GM18873 (cell line): Measurements from ENCODE around the gene GRK6.
"Not testable (repeated sequence)": the region's sequence is repeated elsewhere in the genome, so short reads cannot be mapped to it uniquely, and the experiment has no call there.

Experiments used
- ATAC-seq: cut with Tn5 transposase; IDR thresholded peaks from one replicate; pipeline ENCODE4 v1.9.1; 2021; ENCODE audit warnings: mild to moderate bottlenecking, moderate library complexity, moderate number of reproducible peaks; ENCODE audit not compliant: unreplicated experiment, low FRiP score

The GRK6 gene

DNA sequence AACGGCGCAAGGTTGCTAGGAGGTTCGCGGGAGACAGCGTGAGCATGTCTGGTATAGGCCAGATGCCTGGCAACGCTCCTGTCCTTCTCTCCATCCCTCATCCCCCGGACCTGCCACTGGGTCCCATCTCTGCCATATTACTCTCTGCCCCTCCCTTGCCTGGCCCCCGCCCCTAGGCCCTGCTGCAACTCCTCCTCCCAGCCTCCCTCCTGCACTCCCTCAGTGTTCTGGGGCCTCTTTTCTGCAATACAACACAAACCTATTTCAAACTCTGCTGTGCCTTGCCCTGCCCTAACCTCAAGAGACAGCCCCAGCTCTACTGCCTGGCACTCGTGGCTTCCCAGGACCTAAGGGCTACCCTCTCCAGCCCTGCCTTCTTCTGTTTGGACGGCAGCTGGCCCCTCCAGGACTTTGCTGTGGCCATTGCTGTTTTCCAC lies 55.9 kb downstream of the GRK6 start:
- no peak for ATAC-seq

DNA sequence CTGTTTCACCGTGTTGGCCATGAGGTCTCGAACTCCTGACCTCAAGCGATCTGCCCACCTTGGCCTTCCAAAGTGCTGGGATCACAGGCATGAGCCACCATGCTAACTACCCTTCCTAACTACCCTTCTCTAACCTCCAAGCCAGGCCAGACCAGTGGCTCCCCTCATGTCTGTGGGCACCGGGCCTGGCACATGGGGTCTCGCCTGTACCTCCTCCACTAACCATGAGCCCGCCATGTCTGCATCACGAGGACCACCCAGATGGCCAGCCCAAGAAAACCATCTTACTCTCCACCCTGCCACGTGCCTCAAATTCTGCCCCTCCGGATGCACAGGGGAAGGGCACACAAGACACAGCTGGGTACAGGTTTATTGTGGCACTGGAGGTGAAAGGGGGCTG lies 56.6 kb downstream of the GRK6 start:
- ATAC-seq, result no peak

- no peak for ATAC-seq
Measured at GRCh38 chr5:177483994-177484901, 57.8 kb downstream of the GRK6 start.

- no peak for ATAC-seq
Measured at GRCh38 chr5:177484902-177485549, 58.5 kb downstream of the GRK6 start.

DNA sequence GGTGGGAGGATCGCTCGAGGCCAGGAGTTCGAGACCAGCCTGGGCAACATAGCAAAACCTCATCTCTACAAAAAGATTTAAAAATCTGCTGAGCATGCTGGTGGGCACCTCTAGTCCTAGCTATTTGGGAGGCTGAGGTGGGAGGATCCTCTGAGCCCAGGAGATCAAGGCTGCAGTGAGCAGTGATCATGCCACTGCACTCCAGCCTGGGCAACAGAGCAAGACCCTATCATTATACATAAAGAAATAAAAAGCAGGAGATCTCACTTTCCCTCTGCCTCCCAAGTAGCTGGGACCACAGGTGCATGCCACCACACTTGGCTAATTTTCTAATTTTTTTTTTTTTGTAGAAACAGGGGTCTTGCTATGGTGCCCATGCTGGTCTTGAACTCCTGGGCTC lies 59.3 kb downstream of the GRK6 start:
- ATAC-seq, result not testable (repeated sequence)

- no peak for ATAC-seq
Measured at GRCh38 chr5:177486256-177486655, 59.8 kb downstream of the GRK6 start.

DNA sequence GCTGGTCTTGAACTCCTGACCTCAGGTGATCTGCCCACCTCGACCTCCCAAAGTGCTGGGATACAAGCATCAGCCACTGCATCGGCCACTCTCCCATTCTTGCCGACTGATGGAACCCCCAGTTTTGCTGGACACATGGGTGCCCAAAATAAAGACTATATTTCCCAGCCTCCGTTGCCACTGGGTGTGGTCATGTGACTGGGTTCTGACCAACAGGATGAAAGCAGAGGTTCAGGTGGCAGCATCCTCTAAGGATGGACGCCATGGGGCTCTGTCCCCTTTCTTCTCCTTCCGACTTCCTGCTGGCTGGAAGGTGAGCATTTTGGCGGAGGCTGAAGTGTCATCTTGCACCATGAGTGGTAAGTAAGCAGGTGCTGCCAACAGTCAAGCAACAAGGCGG lies 60.7 kb downstream of the GRK6 start:
- no peak for ATAC-seq

DNA sequence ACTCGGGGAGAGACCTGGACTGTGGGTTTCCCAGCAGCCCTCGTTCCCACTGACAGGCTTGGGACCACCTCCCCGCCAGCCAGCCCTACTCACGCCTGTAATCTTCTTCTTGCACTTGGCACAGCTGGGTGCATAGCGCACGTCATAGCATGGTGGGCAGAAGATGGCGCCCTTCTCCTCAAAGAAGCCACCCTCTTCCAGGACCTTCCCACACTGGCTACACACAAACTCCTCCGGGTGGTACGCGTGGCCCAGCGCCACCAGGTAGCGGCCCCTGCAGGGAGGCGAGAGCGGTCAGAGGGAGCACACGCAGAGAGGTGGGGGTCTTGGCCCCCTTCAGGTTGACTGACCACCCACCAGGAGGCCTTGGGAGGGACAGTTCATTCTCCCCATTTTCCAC lies 61.5 kb downstream of the GRK6 start:
- no peak for ATAC-seq

- ATAC-seq, result no peak
Measured at GRCh38 chr5:177489119-177489716, 62.7 kb downstream of the GRK6 start.

GRCh38 chr5:177490311-177490991 lies 64.0 kb downstream of the GRK6 start:
- no peak for ATAC-seq

DNA sequence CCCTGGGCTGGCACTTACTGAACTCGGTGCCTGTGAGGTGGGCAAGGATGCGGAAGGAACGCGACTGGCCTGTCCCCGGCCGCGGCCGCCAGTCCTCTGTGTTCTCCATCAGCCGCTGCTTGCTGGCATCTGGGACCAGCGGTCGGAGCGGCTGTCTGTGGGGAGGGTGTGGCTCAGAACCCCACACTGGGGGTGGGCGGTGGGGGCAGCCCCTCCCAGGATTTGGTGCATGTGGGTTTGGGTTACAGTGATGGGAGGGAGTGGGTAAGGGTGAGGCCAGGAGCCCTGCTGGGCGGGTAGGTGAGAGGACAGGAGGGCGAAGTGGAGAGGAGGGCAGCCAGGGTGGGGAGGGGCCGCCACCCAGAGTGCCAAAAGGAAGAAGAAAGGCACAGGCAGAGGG lies 64.5 kb downstream of the GRK6 start:
- ATAC-seq, result no peak

DNA sequence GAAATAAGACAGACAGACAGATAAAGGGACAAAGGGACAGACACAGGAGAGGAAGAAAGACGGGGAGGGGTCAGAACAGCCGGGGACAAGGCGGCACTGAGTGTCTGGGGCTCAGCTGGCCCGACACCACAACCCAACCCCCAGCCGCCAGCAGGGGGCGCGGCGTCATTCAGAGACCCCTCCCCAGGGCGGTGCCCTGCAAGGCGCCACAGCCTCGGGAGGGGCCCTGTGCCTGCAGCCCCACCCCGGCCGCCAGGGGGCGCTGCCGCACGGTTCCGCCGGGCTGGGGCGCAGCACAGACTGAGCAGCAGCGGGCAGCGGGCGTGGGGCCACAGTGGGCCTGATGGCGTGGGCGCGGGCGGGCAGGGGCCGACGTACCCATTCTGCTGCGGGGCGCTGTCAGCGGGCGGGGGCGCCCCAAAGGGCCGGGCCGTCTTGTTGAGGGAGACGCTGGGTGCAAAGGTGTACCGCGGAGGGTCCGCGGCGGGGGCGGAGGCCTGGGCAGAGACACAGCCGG lies 65.0 kb downstream of the GRK6 start:
- no peak for ATAC-seq

- ATAC-seq, result no peak
Measured at GRCh38 chr5:177491983-177492746, 65.7 kb downstream of the GRK6 start.
